ENCODE data around the gene IGFBP2. TPM values are rescaled to one million over a fixed set of nuclear protein-coding genes. Genes with fewer than 3 reads are reported as not detected.

IGFBP2 gene
- total RNA-seq, 1 donor from 2014 or later: 2,855 TPM

GRCh38 chr2:216616083-216616678 lies 17.0 kb upstream of the IGFBP2 start:
- Mint-ChIP-seq H3K4me1 (ENCODE audit: unreplicated experiment) (peaks cover 31% of the 10 kb centered on the region), H3K4me3 (ENCODE audit: unreplicated experiment) (no peak overlapping the region), H3K36me3 (ENCODE audit: unreplicated experiment) (no peaks in the 10 kb centered on the region), H3K27ac (ENCODE audit: unreplicated experiment) (no peak overlapping the region), H3K27me3 (ENCODE audit: unreplicated experiment) (no peaks in the 10 kb centered on the region), H3K9me3 (ENCODE audit: unreplicated experiment) (no peaks in the 10 kb centered on the region)
- no peak for TF ChIP-seq CTCF (IDR thresholded peaks at IDR 0.05)
- no peak for DNase-seq (ENCODE audit: extremely low spot score, unreplicated experiment)

GRCh38 chr2:216617159-216617815 lies 15.9 kb upstream of the IGFBP2 start:
- peaks cover 35% of the 10 kb centered on the region for H3K4me1 Mint-ChIP-seq (ENCODE audit: unreplicated experiment)
- no peaks in the 10 kb centered on the region for H3K36me3 Mint-ChIP-seq (ENCODE audit: unreplicated experiment)
- no peak for TF ChIP-seq CTCF (IDR thresholded peaks at IDR 0.05)
- no peaks in the 10 kb centered on the region for H3K9me3 Mint-ChIP-seq (ENCODE audit: unreplicated experiment)
- no peak for DNase-seq (ENCODE audit: extremely low spot score, unreplicated experiment)
- no peaks in the 10 kb centered on the region for H3K27me3 Mint-ChIP-seq (ENCODE audit: unreplicated experiment)
- H3K27ac Mint-ChIP-seq (ENCODE audit: unreplicated experiment): no peak overlapping the region
- no peak overlapping the region for H3K4me3 Mint-ChIP-seq (ENCODE audit: unreplicated experiment)

GRCh38 chr2:216618785-216619184 lies 14.4 kb upstream of the IGFBP2 start:
- DNase-seq (ENCODE audit: extremely low spot score, unreplicated experiment): no peak
- Mint-ChIP-seq H3K4me1 (ENCODE audit: unreplicated experiment) (peaks cover 35% of the 10 kb centered on the region), H3K9me3 (ENCODE audit: unreplicated experiment) (no peaks in the 10 kb centered on the region), H3K36me3 (ENCODE audit: unreplicated experiment) (no peaks in the 10 kb centered on the region), H3K27ac (ENCODE audit: unreplicated experiment) (peak overlapping the region; percentile 91), H3K4me3 (ENCODE audit: unreplicated experiment) (no peak overlapping the region), H3K27me3 (ENCODE audit: unreplicated experiment) (no peaks in the 10 kb centered on the region)
- no peak for TF ChIP-seq CTCF (IDR thresholded peaks at IDR 0.05)

GRCh38 chr2:216619411-216620393 lies 13.5 kb upstream of the IGFBP2 start:
- Mint-ChIP-seq H3K27me3 (ENCODE audit: unreplicated experiment) (no peaks in the 10 kb centered on the region), H3K9me3 (ENCODE audit: unreplicated experiment) (no peaks in the 10 kb centered on the region), H3K36me3 (ENCODE audit: unreplicated experiment) (no peaks in the 10 kb centered on the region), H3K4me3 (ENCODE audit: unreplicated experiment) (no peak overlapping the region), H3K27ac (ENCODE audit: unreplicated experiment) (peak overlapping the region; percentile 91), H3K4me1 (ENCODE audit: unreplicated experiment) (peaks cover 35% of the 10 kb centered on the region)
- TF ChIP-seq CTCF (IDR thresholded peaks at IDR 0.05): no peak
- no peak for DNase-seq (ENCODE audit: extremely low spot score, unreplicated experiment)

GRCh38 chr2:216620786-216621185 lies 12.4 kb upstream of the IGFBP2 start:
- peak overlapping the region; percentile 91 for H3K27ac Mint-ChIP-seq (ENCODE audit: unreplicated experiment)
- peaks cover 29% of the 10 kb centered on the region for H3K4me1 Mint-ChIP-seq (ENCODE audit: unreplicated experiment)
- DNase-seq (ENCODE audit: extremely low spot score, unreplicated experiment): no peak
- TF ChIP-seq CTCF (IDR thresholded peaks at IDR 0.05): no peak
- no peak overlapping the region for H3K4me3 Mint-ChIP-seq (ENCODE audit: unreplicated experiment)
- H3K27me3 Mint-ChIP-seq (ENCODE audit: unreplicated experiment): no peaks in the 10 kb centered on the region
- H3K9me3 Mint-ChIP-seq (ENCODE audit: unreplicated experiment): no peaks in the 10 kb centered on the region
- no peaks in the 10 kb centered on the region for H3K36me3 Mint-ChIP-seq (ENCODE audit: unreplicated experiment)

All from osteocyte (in vitro differentiated cells).